Measurements from ENCODE around the gene TRAK2.
"Not testable (repeated sequence)": the region's sequence is repeated elsewhere in the genome, so short reads cannot be mapped to it uniquely, and the experiment has no call there.

DNA sequence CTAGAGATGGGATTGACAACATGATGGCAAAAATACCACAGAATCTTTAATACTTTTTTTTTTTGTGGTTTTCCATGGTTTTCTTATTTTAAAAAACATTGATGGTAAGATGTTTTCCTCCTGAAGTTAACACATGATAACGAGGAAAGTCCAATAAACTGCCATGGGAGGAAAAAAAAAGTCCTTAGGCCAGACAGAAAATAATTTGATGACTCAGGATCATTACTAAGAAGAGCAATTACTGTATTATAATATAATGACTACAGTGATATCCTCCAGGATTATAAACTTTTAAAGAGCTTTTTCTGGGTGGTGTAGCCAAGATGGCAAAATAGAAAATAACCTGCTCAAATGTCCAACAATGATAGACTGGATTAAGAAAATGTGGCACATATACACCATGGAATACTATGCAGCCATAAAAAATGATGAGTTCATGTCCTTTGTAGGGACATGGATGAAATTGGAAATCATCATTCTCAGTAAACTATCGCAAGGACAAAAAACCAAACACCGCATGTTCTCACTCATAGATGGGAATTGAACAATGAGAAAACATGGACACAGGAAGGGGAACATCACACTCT is 11.8 kb downstream of the TRAK2 start:
- TF ChIP-seq, protein P1, sequence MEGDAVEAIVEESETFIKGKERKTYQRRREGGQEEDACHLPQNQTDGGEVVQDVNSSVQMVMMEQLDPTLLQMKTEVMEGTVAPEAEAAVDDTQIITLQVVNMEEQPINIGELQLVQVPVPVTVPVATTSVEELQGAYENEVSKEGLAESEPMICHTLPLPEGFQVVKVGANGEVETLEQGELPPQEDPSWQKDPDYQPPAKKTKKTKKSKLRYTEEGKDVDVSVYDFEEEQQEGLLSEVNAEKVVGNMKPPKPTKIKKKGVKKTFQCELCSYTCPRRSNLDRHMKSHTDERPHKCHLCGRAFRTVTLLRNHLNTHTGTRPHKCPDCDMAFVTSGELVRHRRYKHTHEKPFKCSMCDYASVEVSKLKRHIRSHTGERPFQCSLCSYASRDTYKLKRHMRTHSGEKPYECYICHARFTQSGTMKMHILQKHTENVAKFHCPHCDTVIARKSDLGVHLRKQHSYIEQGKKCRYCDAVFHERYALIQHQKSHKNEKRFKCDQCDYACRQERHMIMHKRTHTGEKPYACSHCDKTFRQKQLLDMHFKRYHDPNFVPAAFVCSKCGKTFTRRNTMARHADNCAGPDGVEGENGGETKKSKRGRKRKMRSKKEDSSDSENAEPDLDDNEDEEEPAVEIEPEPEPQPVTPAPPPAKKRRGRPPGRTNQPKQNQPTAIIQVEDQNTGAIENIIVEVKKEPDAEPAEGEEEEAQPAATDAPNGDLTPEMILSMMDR (conservative IDR thresholded peaks at IDR 0.05) = not testable (repeated sequence)
- TF ChIP-seq ZFX (IDR thresholded peaks at IDR 0.05) = not testable (repeated sequence)

Data from C4-2B (cell line).